ENCODE data around the gene DOK4. TPM values are rescaled to one million over a fixed set of nuclear protein-coding genes. Genes with fewer than 3 reads are reported as not detected.
A peak's percentile ranks its signal among the peaks of the same experiment; 100 is the strongest.

Gene DOK4
- total RNA-seq, 1 donor = 40.2 TPM

GRCh38 chr16:57469046-57469445, 17.2 kb downstream of the DOK4 start:
- no peak for DNase-seq (ENCODE audit: low read depth)

GRCh38 chr16:57468346-57468745, 17.9 kb downstream of the DOK4 start:
- no peak for DNase-seq (ENCODE audit: low read depth)
- H3K4me3 ChIP-seq (ENCODE audit: low read depth, low read length) = no peak overlapping the region
- no peak for TF ChIP-seq CTCF (IDR thresholded peaks at IDR 0.05; ENCODE audit: insufficient read depth, low read depth, low read length)

More at GRCh38 chr16:57469046-57469445, 17.2 kb downstream of the DOK4 start:
- no peak for TF ChIP-seq CTCF (IDR thresholded peaks at IDR 0.05; ENCODE audit: insufficient read depth, low read depth, low read length)
- H3K4me3 ChIP-seq (ENCODE audit: low read depth, low read length) = no peak overlapping the region

- no peak for TF ChIP-seq CTCF (IDR thresholded peaks at IDR 0.05; ENCODE audit: insufficient read depth, low read depth, low read length)
- H3K4me3 ChIP-seq (ENCODE audit: low read depth, low read length) = no peak overlapping the region
- DNase-seq (ENCODE audit: low read depth) = no peak
Observed at GRCh38 chr16:57464523-57464922, 21.8 kb downstream of the DOK4 start.

GRCh38 chr16:57462978-57463362, 23.3 kb downstream of the DOK4 start:
- DNase-seq (ENCODE audit: low read depth) = no peak

GRCh38 chr16:57462209-57462977, 23.9 kb downstream of the DOK4 start, which contains the start of gene POLR2C:
Gene POLR2C, plus strand, starts transcription at chr16:57462679. Its CDS starts 46 bp downstream, at chr16:57462725.
- peak within 1 kb of the TSS; percentile 68 for H3K4me3 ChIP-seq (ENCODE audit: low read depth, low read length)
- TF ChIP-seq CTCF (IDR thresholded peaks at IDR 0.05; ENCODE audit: insufficient read depth, low read depth, low read length) = peak; percentile 76
- peak; percentile 89 for DNase-seq (ENCODE audit: low read depth)

More at GRCh38 chr16:57462978-57463362, 23.3 kb downstream of the DOK4 start:
- TF ChIP-seq CTCF (IDR thresholded peaks at IDR 0.05; ENCODE audit: insufficient read depth, low read depth, low read length) = no peak
- H3K4me3 ChIP-seq (ENCODE audit: low read depth, low read length) = peak overlapping the region; percentile 68

- no peak overlapping the region for H3K4me3 ChIP-seq (ENCODE audit: low read depth, low read length)
- TF ChIP-seq CTCF (IDR thresholded peaks at IDR 0.05; ENCODE audit: insufficient read depth, low read depth, low read length) = no peak
- no peak for DNase-seq (ENCODE audit: low read depth)
Observed at GRCh38 chr16:57452021-57452420, 34.3 kb downstream of the DOK4 start.
